Astrocyte (in vitro differentiated cells and primary cell): ENCODE measurements around the gene ZNF200. TPM values are rescaled to one million over a fixed set of nuclear protein-coding genes. Genes with fewer than 3 reads are reported as not detected.

ENCODE experiments used
- DNase-seq: peaks from one replicate; pipeline ENCODE4 v3.0.0-alpha.2; 2010; ENCODE audit warnings: low read depth
- FAIRE-seq: peaks from 2 replicates; lab custom pipeline; 2011; peaks lifted over from hg19 to GRCh38; lab: Jason Lieb, UNC
- H2AFZ ChIP-seq: 2 replicates; pipeline ENCODE4 v1.6.0; 2012; ENCODE audit warnings: low read depth, low read length, inconsistent platforms
- H3K27ac ChIP-seq: 2 replicates; pipeline ENCODE4 v1.5.1; 2011; ENCODE audit warnings: low read depth, low read length, inconsistent platforms
- H3K27me3 ChIP-seq: 2 replicates; pipeline ENCODE4 v1.6.0; 2011; ENCODE audit warnings: low read length, inconsistent platforms; ENCODE audit not compliant: insufficient read depth
- H3K36me3 ChIP-seq: 2 replicates; pipeline ENCODE4 v1.5.1; 2011; ENCODE audit warnings: low read length, inconsistent platforms; ENCODE audit not compliant: insufficient read depth
- H3K4me1 ChIP-seq: 2 replicates; pipeline ENCODE4 v1.5.1; 2011; ENCODE audit warnings: low read length, inconsistent platforms; ENCODE audit not compliant: insufficient read depth
- H3K4me2 ChIP-seq: 2 replicates; pipeline ENCODE4 v1.6.0; 2012; ENCODE audit warnings: low read length, inconsistent platforms
- H3K4me3 ChIP-seq: 2 replicates; pipeline ENCODE4 v1.5.1; 2011; ENCODE audit warnings: low read depth, mild to moderate bottlenecking, low read length, inconsistent platforms; ENCODE audit not compliant: insufficient read depth
- H3K79me2 ChIP-seq: 2 replicates; pipeline ENCODE4 v1.6.0; 2012; ENCODE audit warnings: mild to moderate bottlenecking, low read length, inconsistent platforms; ENCODE audit not compliant: insufficient read depth
- H3K9ac ChIP-seq: 2 replicates; pipeline ENCODE4 v1.6.0; 2012; ENCODE audit warnings: mild to moderate bottlenecking, low read length, inconsistent platforms
- H3K9me3 ChIP-seq: 2 replicates; pipeline ENCODE4 v1.5.1; 2012; ENCODE audit warnings: low read depth, mild to moderate bottlenecking, low read length, inconsistent platforms; ENCODE audit not compliant: insufficient read depth
- H4K20me1 ChIP-seq: 2 replicates; pipeline ENCODE4 v1.6.0; 2012; ENCODE audit warnings: low read length, inconsistent platforms; ENCODE audit not compliant: insufficient read depth
- H3K27ac Mint-ChIP-seq: one replicate; pipeline ENCODE4 v1.8.0; 2021; ENCODE audit warnings: mild to moderate bottlenecking, mixed read lengths; ENCODE audit not compliant: unreplicated experiment
- H3K27me3 Mint-ChIP-seq: one replicate; pipeline ENCODE4 v1.8.0; 2021; ENCODE audit warnings: low read depth, mixed read lengths; ENCODE audit not compliant: unreplicated experiment
- H3K36me3 Mint-ChIP-seq: one replicate; pipeline ENCODE4 v1.8.0; 2021; ENCODE audit warnings: low read depth, mixed read lengths; ENCODE audit not compliant: unreplicated experiment
- H3K4me1 Mint-ChIP-seq: one replicate; pipeline ENCODE4 v1.8.0; 2021; ENCODE audit warnings: low read depth, mixed read lengths; ENCODE audit not compliant: unreplicated experiment
- H3K4me3 Mint-ChIP-seq: one replicate; pipeline ENCODE4 v1.8.0; 2021; ENCODE audit warnings: mild to moderate bottlenecking, moderate library complexity, mixed read lengths; ENCODE audit not compliant: unreplicated experiment
- H3K9me3 Mint-ChIP-seq: one replicate; pipeline ENCODE4 v1.8.0; 2021; ENCODE audit warnings: mild to moderate bottlenecking, mixed read lengths; ENCODE audit not compliant: unreplicated experiment
- CTCF ChIP-seq: IDR thresholded peaks from 2 replicates; pipeline ENCODE4 v1.5.1; 2011; ENCODE audit warnings: low read depth, mild to moderate bottlenecking, inconsistent platforms, low read length, moderate library complexity; ENCODE audit not compliant: insufficient read depth
- EZH2 ChIP-seq: IDR thresholded peaks from 2 replicates; pipeline ENCODE4 v1.6.1; 2012; ENCODE audit warnings: mild to moderate bottlenecking, low read length, inconsistent platforms; ENCODE audit not compliant: insufficient read depth
- total RNA-seq: library from RNA; stranded (reverse); gene quantifications from 2 replicates; pipeline ENCODE4 v1.2.1, GENCODE V29; 2021

ZNF200 gene
- total RNA-seq, 1 donor from 2014 or later = 9.2 TPM

GRCh38 chr16:3246876-3247275 lies 11.9 kb upstream of the ZNF200 start:
- Mint-ChIP-seq H3K36me3 (no peaks in the 10 kb centered on the region), H3K27me3 (peaks cover 31% of the 10 kb centered on the region), H3K9me3 (peaks cover 5% of the 10 kb centered on the region), H3K4me3 (no peak overlapping the region), H3K4me1 (no peaks in the 10 kb centered on the region), H3K27ac (no peak overlapping the region)
- H3K4me3 ChIP-seq = no peak overlapping the region
- no peak for TF ChIP-seq EZH2
- no peaks in the 10 kb centered on the region for H3K4me1 ChIP-seq
- no peaks in the 10 kb centered on the region for H4K20me1 ChIP-seq
- no peak overlapping the region for H3K4me2 ChIP-seq
- FAIRE-seq (no peak), DNase-seq (no peak)
- no peaks in the 10 kb centered on the region for H3K36me3 ChIP-seq
- no peaks in the 10 kb centered on the region for H3K9me3 ChIP-seq
- H2AFZ ChIP-seq = no peak overlapping the region
- no peak overlapping the region for H3K9ac ChIP-seq
- no peak overlapping the region for H3K27ac ChIP-seq
- no peaks in the 10 kb centered on the region for H3K79me2 ChIP-seq
- H3K27me3 ChIP-seq = peaks cover 2% of the 10 kb centered on the region

GRCh38 chr16:3246002-3246401 lies 11.0 kb upstream of the ZNF200 start:
- Histone ChIP-seq H3K9me3 (no peaks in the 10 kb centered on the region), H3K36me3 (no peaks in the 10 kb centered on the region), H2AFZ (no peak overlapping the region), H4K20me1 (no peaks in the 10 kb centered on the region), H3K4me3 (no peak overlapping the region), H3K79me2 (no peaks in the 10 kb centered on the region), H3K27me3 (peaks cover 2% of the 10 kb centered on the region), H3K9ac (no peak overlapping the region), H3K4me2 (no peak overlapping the region), H3K27ac (no peak overlapping the region), H3K4me1 (no peaks in the 10 kb centered on the region)
- H3K27ac Mint-ChIP-seq = no peak overlapping the region
- DNase-seq (no peak), FAIRE-seq (no peak)
- peaks cover 5% of the 10 kb centered on the region for H3K9me3 Mint-ChIP-seq
- H3K4me1 Mint-ChIP-seq = no peaks in the 10 kb centered on the region
- no peaks in the 10 kb centered on the region for H3K36me3 Mint-ChIP-seq
- H3K27me3 Mint-ChIP-seq = peaks cover 36% of the 10 kb centered on the region
- TF ChIP-seq EZH2 = no peak
- TF ChIP-seq CTCF = no peak
- H3K4me3 Mint-ChIP-seq = no peak overlapping the region

- Histone ChIP-seq H4K20me1 (no peaks in the 10 kb centered on the region), H3K4me1 (no peaks in the 10 kb centered on the region), H3K9ac (no peak overlapping the region), H3K4me3 (no peak overlapping the region), H3K4me2 (no peak overlapping the region), H3K9me3 (no peaks in the 10 kb centered on the region), H3K27me3 (peaks cover 2% of the 10 kb centered on the region), H2AFZ (no peak overlapping the region), H3K36me3 (no peaks in the 10 kb centered on the region), H3K27ac (no peak overlapping the region), H3K79me2 (no peaks in the 10 kb centered on the region)
- H3K9me3 Mint-ChIP-seq = peaks cover 5% of the 10 kb centered on the region
- no peak for TF ChIP-seq CTCF
- no peak for TF ChIP-seq EZH2
- no peak overlapping the region for H3K27ac Mint-ChIP-seq
- H3K4me3 Mint-ChIP-seq = no peak overlapping the region
- H3K27me3 Mint-ChIP-seq = peaks cover 31% of the 10 kb centered on the region
- DNase-seq (no peak), FAIRE-seq (no peak)
- no peaks in the 10 kb centered on the region for H3K36me3 Mint-ChIP-seq
- H3K4me1 Mint-ChIP-seq = no peaks in the 10 kb centered on the region
Observed at GRCh38 chr16:3243882-3244281, 8.9 kb upstream of the ZNF200 start.
